GM18499 (cell line): Measurements from ENCODE around the gene GINS2.

ENCODE experiments used
- ATAC-seq: cut with Tn5 transposase; IDR thresholded peaks from one replicate; pipeline ENCODE4 v1.9.1; 2021; ENCODE audit warnings: moderate number of reproducible peaks; ENCODE audit not compliant: insufficient read depth, unreplicated experiment

GINS2 gene

DNA sequence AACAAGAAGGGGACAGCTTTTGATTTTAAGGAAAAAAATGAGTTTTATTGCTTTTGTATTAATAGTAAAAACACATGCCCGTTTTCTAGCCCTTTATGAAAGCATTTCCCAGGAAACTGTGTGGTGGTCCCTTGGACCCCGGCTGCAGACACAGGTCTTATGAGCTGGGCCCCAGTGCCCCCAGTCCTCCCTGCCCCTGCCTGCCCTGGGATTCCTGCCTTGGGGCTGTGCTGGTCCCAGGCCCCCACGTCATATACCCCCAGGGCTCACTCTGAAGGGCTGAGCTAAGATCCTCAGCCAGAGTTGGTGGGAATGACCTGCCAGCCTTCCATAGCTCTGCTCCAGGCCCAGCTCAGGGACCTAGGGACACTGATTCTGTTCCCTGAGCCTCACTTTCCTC lies 30.8 kb downstream of the GINS2 start:
- no peak for ATAC-seq

DNA sequence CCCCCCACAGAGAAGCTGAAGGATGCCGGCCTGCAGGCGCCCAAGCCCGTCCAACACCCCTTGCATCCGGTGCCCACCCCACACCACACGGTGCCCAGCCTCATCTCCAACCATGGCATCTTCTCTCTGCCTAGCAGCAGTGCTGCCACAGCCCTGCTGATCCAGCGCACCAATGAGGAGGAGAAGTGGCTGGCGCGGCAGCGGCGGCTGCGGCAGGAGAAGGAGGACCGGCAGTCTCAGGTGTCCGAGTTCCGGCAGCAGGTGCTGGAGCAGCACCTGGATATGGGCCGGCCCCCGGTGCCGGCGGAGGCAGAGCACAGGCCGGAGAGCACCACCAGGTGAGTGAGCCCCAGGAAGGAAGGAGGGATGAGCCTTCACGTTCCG lies 31.5 kb downstream of the GINS2 start:
- ATAC-seq: no peak

DNA sequence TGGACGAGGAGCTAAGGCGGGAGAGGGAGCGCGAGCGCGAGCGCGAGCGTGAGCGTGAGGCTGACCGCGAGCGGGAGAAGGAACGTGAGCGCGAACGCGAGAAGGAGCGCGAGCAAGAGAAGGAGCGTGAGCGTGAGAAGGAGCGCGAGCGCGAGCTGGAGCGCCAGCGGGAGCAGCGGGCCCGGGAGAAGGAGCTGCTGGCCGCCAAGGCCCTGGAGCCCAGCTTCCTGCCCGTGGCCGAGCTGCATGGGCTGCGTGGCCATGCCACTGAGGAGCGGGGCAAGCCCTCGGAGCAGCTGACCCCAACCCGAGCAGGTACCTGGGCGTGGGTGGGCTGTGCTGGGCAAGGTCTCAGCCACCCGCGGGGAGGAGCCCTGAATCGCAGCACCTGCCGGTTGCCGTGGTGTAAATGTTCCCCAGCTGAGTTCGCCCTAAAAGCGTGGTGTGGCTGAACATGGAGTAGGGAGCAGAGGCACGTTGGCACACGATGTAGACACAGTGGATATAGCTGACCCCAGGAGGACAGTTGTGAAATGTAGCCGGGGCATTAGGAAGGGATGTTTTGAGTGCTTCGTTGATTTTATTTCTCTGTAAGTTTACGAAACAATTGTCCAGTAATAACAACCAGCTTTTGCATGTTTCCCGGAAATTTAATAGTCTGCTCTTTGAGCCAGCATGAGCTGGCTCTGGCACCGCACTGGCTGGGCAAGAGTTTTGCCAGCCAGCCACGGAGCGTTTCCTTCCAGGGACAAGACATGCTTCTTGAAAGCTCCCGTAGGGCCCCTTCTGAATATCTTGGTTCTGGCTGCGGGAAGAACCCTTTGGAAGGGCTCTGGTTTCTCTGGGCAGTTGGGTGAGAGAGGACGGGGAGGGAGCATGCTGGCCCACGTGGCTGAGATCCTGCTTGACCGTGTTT lies 32.1 kb downstream of the GINS2 start:
- no peak for ATAC-seq

GRCh38 chr16:85655216-85656129 lies 33.3 kb downstream of the GINS2 start:
- ATAC-seq: no peak

GRCh38 chr16:85654251-85655095 lies 34.3 kb downstream of the GINS2 start:
- ATAC-seq: no peak

GRCh38 chr16:85653290-85653891 lies 35.4 kb downstream of the GINS2 start:
- ATAC-seq: no peak

DNA sequence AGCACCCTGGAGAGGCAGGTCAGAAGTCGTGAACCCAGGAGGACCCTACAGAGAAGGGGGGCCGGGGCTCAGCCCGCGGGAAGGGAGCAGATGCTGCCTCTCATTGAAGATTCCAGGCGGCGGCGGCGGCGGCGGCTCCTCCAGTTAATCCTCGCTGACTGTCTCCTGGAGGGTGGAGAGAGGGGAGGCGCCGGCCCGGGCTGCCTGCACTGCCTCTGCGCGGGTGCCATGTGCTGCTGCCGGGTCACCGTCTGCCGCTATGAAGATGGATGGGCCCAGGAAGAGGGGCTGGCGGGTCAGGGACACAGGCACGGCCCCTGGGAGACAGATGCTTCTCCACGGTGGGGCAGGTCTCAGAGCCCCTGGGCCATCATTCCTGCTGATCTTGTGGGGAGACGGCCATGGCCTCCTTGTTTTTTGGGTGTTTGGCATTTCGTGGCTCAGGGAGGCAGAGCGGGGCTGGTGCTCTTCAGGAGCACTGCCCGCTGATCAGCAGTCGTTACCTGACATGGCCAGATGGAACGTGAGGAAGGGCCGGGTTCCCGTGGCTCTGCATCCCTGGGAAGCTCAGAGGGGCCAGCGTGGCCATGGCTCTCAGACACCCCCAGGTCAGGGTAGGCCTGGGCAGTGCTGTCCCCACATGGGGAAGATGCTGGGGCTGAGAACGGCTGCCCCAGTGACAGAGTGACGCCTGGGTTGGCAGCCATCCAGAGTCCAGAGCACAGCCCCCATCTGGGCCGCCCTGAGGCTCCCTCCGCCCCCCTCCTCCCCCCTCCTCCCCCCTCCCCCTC lies 36.1 kb downstream of the GINS2 start:
- ATAC-seq: no peak

DNA sequence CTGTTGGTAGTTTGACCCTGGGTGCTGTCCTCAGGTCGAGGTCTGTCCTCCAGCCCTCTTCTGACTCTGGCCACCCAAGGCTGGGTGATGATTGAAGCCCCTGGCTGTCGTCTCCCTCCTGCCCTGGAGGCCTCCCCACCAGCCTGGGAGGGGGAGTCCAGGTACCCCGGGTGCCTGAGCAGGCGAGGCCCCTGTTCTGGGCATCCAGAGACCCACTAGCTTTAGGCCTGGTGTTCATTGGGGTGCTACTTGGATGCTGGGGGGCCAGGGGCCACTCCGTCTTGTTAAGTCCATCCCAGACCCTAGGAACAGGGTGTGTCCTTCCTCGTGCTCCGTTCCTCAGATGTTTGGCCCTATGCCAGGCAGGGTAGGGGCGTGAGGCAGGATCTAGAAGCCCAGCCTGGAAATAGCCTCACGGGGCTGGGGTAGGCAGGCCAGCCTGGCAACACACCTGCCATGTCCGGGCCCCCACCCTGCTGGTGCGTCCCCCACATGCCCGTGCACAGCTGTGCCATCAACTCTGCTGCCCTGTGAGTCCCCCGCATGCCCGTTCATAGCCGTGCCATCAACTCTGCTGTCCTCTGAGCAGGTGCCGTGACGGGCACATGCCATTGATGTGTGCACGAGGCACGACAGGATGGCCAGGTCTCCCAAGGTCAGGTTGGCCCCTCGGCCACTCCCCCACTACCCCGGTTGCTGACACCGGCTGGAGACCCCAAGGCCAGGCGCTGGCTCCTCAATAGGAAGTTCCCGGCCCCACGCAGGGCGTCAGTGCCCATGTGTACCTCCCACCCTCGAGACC lies 36.9 kb downstream of the GINS2 start:
- no peak for ATAC-seq

- ATAC-seq: no peak
Measured at GRCh38 chr16:85650844-85651628, 37.7 kb downstream of the GINS2 start.

- ATAC-seq: no peak
Measured at GRCh38 chr16:85650135-85650843, 38.5 kb downstream of the GINS2 start.

- ATAC-seq: no peak
Measured at GRCh38 chr16:85649411-85650134, 39.2 kb downstream of the GINS2 start.

DNA sequence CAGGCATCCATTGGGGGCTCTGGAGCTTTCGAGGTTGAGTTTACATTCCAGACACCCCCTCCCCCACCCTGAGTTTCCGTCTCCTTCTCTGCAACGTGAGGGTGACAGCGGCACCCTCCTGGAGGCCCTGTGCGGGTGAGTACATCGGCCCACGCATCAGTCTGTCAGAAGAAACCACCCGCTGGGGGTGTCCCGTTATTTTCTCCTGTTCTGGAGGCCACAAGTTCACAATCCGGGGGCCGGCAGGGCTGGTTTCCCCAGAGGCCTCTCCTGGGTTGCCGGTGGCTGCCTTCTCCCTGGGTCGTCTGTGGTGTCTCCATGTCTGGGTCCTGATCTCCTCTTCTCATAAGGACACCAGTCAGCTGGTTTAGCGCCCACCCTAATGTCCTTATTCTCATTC lies 39.9 kb downstream of the GINS2 start:
- ATAC-seq: no peak

- no peak for ATAC-seq
Measured at GRCh38 chr16:85648070-85648714, 40.6 kb downstream of the GINS2 start.

GRCh38 chr16:85646976-85647375 lies 41.8 kb downstream of the GINS2 start:
- ATAC-seq: no peak

- no peak for ATAC-seq
Measured at GRCh38 chr16:85646358-85646907, 42.3 kb downstream of the GINS2 start.
